AG09319 (cell line): ENCODE data around the gene AKAP5.

Source experiments
- DNase-seq: peaks from one replicate; pipeline ENCODE4 v3.0.0-alpha.2; 2010; ENCODE audit warnings: low read depth; ENCODE audit errors: extremely low read depth
- CTCF ChIP-seq: IDR thresholded peaks from 2 replicates; pipeline ENCODE4 v1.5.1; 2011; ENCODE audit warnings: low read depth, mild to moderate bottlenecking, inconsistent platforms, low read length, moderate library complexity

Gene AKAP5

GRCh38 chr14:64488590-64489099, 23.3 kb downstream of the AKAP5 start:
- TF ChIP-seq CTCF, result no peak
- DNase-seq, result no peak

GRCh38 chr14:64491637-64492036, 26.3 kb downstream of the AKAP5 start:
- TF ChIP-seq CTCF, result no peak
- DNase-seq, result no peak

- no peak for DNase-seq
- TF ChIP-seq CTCF, result no peak
These were observed 28.2 kb downstream of the AKAP5 start for GRCh38 chr14:64493455-64493854.

- no peak for TF ChIP-seq CTCF
- no peak for DNase-seq
These were observed 30.0 kb downstream of the AKAP5 start for GRCh38 chr14:64495252-64495651.

- no peak for DNase-seq
- no peak for TF ChIP-seq CTCF
These were observed 31.5 kb downstream of the AKAP5 start for GRCh38 chr14:64496764-64497163.

GRCh38 chr14:64500088-64500487, 34.8 kb downstream of the AKAP5 start:
- DNase-seq, result no peak
- TF ChIP-seq CTCF, result no peak

- no peak for DNase-seq
- no peak; the same call in 1 of the 2 replicates for TF ChIP-seq CTCF
These were observed 36.3 kb downstream of the AKAP5 start for GRCh38 chr14:64501411-64502171.
